Vagina (tissue), 2 donors: Measurements from ENCODE around the gene SEC14L5. TPM values are rescaled to one million over a fixed set of nuclear protein-coding genes. Genes with fewer than 3 reads are reported as not detected.

Experiments
- DNase-seq, 2 donors: peaks; one replicate each; pipeline ENCODE4 v3.0.0-alpha.2; 2017; ENCODE audit errors: extremely low spot score in 2 of 2
- H3K27ac ChIP-seq: fragments of 200-600 bp; sonication (generic); one replicate; pipeline ENCODE4 v1.5.1; 2019
- H3K27me3 ChIP-seq: fragments of 200-600 bp; sonication (generic); one replicate; pipeline ENCODE4 v1.5.1; 2019
- H3K36me3 ChIP-seq, 2 donors: fragments of 200-600 bp; sonication (generic); one replicate each; pipeline ENCODE4 v1.5.1; 2017 to 2019
- H3K4me1 ChIP-seq: fragments of 200-600 bp; sonication (generic); one replicate; pipeline ENCODE4 v1.5.1; 2019
- H3K4me3 ChIP-seq, 2 donors: fragments of 200-600 bp; sonication (generic); 1 replicate in 1 of 2; 2 replicates in 1 of 2; pipeline ENCODE4 v1.5.1; 2016 to 2019
- H3K9me3 ChIP-seq: fragments of 200-600 bp; sonication (generic); one replicate; pipeline ENCODE4 v1.5.1; 2019
- POLR2A ChIP-seq, 2 donors: fragments of 450-650 bp; IDR thresholded peaks; one replicate each; pipeline ENCODE4 v1.6.1; 2017; ENCODE audit warnings: antibody characterized with exemption in 2 of 2, mild to moderate bottlenecking in 2 of 2, moderate library complexity in 2 of 2
- POLR2AphosphoS5 ChIP-seq, 2 donors: sonication (generic); formaldehyde crosslinking; IDR thresholded peaks; one replicate each; pipeline ENCODE4 v1.9.0; 2017; ENCODE audit warnings: antibody characterized with exemption in 2 of 2, mild to moderate bottlenecking in 2 of 2, low read depth in 1 of 2; ENCODE audit not compliant: insufficient read depth in 1 of 2
- intact Hi-C: fragments of 100-400 bp; cut with DNase I; formaldehyde crosslinking; loops from one replicate; pipeline ENCODE4 v1.15.1; 2023
- total RNA-seq: library from RNA; depleted of rRNA; stranded (reverse); fragments of >200 nt; gene quantifications from one replicate; pipeline ENCODE4 v1.2.3, GENCODE V29; 2016
- TF ChIP-seq, protein P1 (sequence below), 3 experiments: fragments of 450-650 bp in 2 of 3; fragments of 200-600 bp in 1 of 3; sonication (generic) in 1 of 3; IDR thresholded peaks; one replicate each; pipeline ENCODE4 v1.5.1; 2017 to 2019; ENCODE audit warnings: antibody characterized with exemption in 3 of 3, mild to moderate bottlenecking in 2 of 3, moderate library complexity in 2 of 3

Gene SEC14L5
- total RNA-seq, 1 donor from 2014 or later: 0.49 TPM

DNA sequence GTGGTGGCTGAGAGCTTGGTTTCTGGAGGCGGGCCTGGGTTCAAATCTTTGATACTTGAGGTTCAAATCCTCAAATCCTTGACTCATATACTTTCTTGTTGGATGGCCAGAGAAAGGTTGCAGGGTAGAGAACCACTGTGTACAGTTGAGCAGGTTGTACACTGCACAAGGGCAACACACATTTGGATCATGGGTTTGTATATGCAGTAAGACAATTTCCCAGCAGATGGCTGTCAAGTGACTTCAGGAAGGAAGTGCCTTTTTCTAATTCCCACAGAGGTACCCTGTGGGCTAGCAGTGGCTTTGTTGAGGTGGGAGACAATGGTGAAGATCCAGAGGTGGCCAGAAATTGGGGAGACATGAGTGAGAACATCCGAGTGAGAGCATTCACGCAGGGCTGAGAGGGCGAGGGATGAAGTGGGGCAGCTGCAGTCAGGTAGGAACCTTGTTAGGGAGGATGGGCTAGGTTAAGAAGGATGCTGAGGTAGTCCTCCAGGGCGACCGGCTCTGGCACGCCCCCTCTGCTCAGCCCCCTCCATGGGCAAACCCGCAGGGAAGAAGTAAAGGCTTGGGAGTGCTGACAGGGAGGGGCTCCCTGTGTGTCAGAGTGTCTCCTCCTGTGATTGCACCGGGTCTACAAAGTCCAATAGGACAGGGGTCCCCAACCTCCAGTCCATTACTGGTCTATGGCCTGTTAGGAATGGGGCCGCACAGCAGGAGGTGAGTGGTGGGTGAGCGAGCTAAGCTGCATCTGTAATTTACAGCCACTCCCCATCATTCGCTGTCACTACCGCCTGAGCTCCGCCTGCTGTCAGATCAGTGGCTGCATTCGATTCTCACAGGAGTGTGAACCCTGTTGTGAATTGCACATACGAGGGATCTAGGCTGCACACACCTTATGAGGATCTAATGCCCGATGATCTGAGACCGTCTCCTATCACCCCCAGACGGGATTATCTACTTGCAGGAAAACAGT, 104.9 kb downstream of the SEC14L5 start:
- intact Hi-C loops: no loop called here
- Histone ChIP-seq H3K36me3 (no peaks in the 10 kb centered on the region), H3K4me3 (no peak overlapping the region), H3K27me3 (no peaks in the 10 kb centered on the region), H3K4me1 (no peaks in the 10 kb centered on the region), H3K27ac (no peak overlapping the region), H3K9me3 (no peaks in the 10 kb centered on the region)
- DNase-seq: no peak
- TF ChIP-seq POLR2AphosphoS5 (IDR thresholded peaks at IDR 0.05; ENCODE audit: insufficient read depth in 1 of 2, low read depth in 1 of 2): no peak
- TF ChIP-seq POLR2A (IDR thresholded peaks at IDR 0.05): no peak
- TF ChIP-seq, protein P1, sequence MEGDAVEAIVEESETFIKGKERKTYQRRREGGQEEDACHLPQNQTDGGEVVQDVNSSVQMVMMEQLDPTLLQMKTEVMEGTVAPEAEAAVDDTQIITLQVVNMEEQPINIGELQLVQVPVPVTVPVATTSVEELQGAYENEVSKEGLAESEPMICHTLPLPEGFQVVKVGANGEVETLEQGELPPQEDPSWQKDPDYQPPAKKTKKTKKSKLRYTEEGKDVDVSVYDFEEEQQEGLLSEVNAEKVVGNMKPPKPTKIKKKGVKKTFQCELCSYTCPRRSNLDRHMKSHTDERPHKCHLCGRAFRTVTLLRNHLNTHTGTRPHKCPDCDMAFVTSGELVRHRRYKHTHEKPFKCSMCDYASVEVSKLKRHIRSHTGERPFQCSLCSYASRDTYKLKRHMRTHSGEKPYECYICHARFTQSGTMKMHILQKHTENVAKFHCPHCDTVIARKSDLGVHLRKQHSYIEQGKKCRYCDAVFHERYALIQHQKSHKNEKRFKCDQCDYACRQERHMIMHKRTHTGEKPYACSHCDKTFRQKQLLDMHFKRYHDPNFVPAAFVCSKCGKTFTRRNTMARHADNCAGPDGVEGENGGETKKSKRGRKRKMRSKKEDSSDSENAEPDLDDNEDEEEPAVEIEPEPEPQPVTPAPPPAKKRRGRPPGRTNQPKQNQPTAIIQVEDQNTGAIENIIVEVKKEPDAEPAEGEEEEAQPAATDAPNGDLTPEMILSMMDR (IDR thresholded peaks at IDR 0.05): no peak

DNA sequence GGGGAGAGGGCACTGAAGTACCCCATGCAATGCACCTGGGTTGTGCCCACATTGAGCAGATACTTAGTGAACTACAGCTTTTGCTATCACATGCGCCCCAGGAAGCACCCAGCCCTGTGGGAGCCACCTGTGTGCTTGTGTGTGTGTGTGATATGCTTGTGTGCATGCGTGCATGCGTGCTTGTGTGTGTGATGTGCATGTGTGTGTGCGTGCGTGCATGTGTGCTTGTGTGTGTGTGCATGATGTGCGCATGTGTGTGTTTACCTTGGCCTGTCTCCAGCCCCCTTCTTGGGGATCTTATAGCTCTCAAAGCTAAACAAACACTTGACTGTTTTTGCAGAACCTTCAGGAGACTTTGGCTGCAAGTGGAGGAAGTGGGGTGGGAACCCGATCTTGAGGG, 106.8 kb downstream of the SEC14L5 start:
- Histone ChIP-seq H3K4me1 (no peaks in the 10 kb centered on the region), H3K36me3 (no peaks in the 10 kb centered on the region), H3K27me3 (no peaks in the 10 kb centered on the region), H3K27ac (no peak overlapping the region), H3K4me3 (no peak overlapping the region), H3K9me3 (no peaks in the 10 kb centered on the region)
- TF ChIP-seq POLR2AphosphoS5 (IDR thresholded peaks at IDR 0.05; ENCODE audit: insufficient read depth in 1 of 2, low read depth in 1 of 2) (no peak), POLR2A (IDR thresholded peaks at IDR 0.05) (no peak)
- TF ChIP-seq, protein P1 (IDR thresholded peaks at IDR 0.05): no peak
- no peak for DNase-seq
- intact Hi-C loops: no loop called here

DNA sequence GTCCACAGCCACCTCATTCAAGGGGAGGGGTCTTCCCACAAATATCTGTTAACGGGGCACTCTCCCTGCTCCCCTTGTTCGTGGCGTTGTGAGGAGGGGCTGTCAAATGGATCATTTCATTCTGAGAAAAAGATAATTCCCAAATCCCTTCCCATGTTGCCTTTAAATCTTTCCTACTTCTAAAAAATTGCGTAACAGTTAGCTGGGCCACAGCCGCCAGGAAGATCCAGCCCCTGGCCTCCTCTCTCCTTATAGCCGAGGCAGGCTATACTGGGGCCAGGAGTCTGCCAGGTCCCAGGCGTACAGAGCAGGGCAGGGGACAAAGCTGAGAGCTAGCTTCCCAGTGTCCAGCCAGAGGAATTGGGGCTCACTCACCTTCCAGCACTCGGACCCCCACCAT, 107.2 kb downstream of the SEC14L5 start:
- Histone ChIP-seq H3K9me3 (no peaks in the 10 kb centered on the region), H3K4me3 (no peak overlapping the region), H3K27me3 (no peaks in the 10 kb centered on the region), H3K36me3 (no peaks in the 10 kb centered on the region), H3K4me1 (no peaks in the 10 kb centered on the region), H3K27ac (no peak overlapping the region)
- intact Hi-C loops: no loop called here
- no peak for DNase-seq
- TF ChIP-seq POLR2AphosphoS5 (IDR thresholded peaks at IDR 0.05; ENCODE audit: insufficient read depth in 1 of 2, low read depth in 1 of 2) (no peak), POLR2A (IDR thresholded peaks at IDR 0.05) (no peak)
- TF ChIP-seq, protein P1 (IDR thresholded peaks at IDR 0.05): no peak

DNA sequence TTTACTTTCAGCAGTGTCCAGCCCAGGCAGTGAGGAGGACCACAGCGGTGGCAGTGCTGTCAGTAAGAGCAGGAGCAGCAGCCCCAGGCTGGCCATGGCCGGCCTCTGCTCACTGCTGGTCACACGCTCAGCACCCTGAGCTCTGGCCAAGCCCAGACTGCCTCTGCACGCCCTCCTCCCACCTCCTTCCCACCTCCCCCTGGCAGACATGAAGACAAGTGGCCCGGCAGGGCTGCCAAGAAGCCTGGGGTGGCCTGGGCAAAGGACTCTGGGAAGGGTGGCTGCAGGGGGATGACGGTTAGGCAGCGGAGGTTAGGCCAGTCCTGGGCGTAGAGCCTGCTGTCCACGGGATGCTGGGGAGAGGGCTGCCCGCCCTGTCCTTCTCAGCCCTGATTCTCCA, 107.7 kb downstream of the SEC14L5 start, which contains the start of gene C16orf89:
TSS of gene C16orf89 (minus strand) at position 144 of the 400 bp plus-strand sequence. CDS start at position 96, 48 bp downstream.
- Histone ChIP-seq H3K36me3 (no peaks in the 10 kb centered on the region), H3K27ac (no peak within 1 kb of the TSS), H3K4me3 (no peak within 1 kb of the TSS), H3K4me1 (peaks cover under 1% of the 10 kb centered on the region), H3K27me3 (no peaks in the 10 kb centered on the region), H3K9me3 (no peaks in the 10 kb centered on the region)
- DNase-seq: no peak
- intact Hi-C loops: no loop called here
- TF ChIP-seq, protein P1 (IDR thresholded peaks at IDR 0.05): no peak
- no peak for TF ChIP-seq POLR2A (IDR thresholded peaks at IDR 0.05)
- no peak for TF ChIP-seq POLR2AphosphoS5 (IDR thresholded peaks at IDR 0.05; ENCODE audit: insufficient read depth in 1 of 2, low read depth in 1 of 2)

DNA sequence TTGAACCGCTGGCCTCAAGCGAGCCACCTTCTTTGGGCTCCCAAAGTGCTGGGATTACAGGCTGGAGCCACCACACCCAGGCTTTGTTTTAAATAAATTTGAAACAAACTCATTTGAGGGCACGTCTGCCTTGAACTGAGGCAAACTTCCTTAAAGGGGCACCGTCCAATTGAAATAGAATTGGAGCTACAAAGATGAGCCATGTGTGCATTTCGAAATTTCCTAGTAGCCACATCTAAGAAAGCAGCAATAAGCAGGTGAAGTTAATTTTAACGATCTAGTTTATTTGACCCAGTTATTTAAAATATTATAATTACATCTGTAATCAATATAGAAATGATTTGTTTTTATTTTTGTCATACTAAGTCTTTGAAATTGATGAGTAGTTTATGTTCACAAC, 108.4 kb downstream of the SEC14L5 start:
- intact Hi-C loops: no loop called here
- DNase-seq: no peak

More for the DNA sequence above, 108.4 kb downstream of the SEC14L5 start:
- H3K27me3 ChIP-seq: no peaks in the 10 kb centered on the region
- no peak overlapping the region for H3K27ac ChIP-seq
- no peaks in the 10 kb centered on the region for H3K9me3 ChIP-seq
- no peak overlapping the region for H3K4me3 ChIP-seq
- peaks cover 8% of the 10 kb centered on the region for H3K4me1 ChIP-seq
- TF ChIP-seq, protein P1 (IDR thresholded peaks at IDR 0.05): no peak
- no peak for TF ChIP-seq POLR2A (IDR thresholded peaks at IDR 0.05)
- no peak for TF ChIP-seq POLR2AphosphoS5 (IDR thresholded peaks at IDR 0.05; ENCODE audit: insufficient read depth in 1 of 2, low read depth in 1 of 2)
- H3K36me3 ChIP-seq: no peaks in the 10 kb centered on the region
